PC-3 (cell line): ENCODE data around the gene SMCO4. TPM values are rescaled to one million over a fixed set of nuclear protein-coding genes. Genes with fewer than 3 reads are reported as not detected.

Experiments
- ATAC-seq: fragments of 200-7000 bp; cut with Tn5 transposase; 2 replicates; pipeline ENCODE4 v1.9.1; 2020; ENCODE audit warnings: mild to moderate bottlenecking, moderate library complexity
- BruUV-seq: library from RNA; stranded (reverse); fragments of 400-500 nt; replicated peaks from 2 replicates; lab custom pipeline; 2021; lab: Mats Ljungman, UMichigan
- CTCF ChIA-PET: fragments of 300-600 bp; sonication (Branson Sonifier 250); formaldehyde crosslinking; loops from one replicate; lab custom pipeline; 2022; ENCODE audit warnings: antibody characterized with exemption; lab: Charles Lee
- POLR2A ChIA-PET: fragments of 300-600 bp; sonication (Branson Sonifier 250); formaldehyde crosslinking; loops from one replicate; lab custom pipeline; 2022; ENCODE audit warnings: antibody characterized with exemption; ENCODE audit not compliant: unreplicated experiment; lab: Charles Lee
- DNase-seq: peaks from one replicate; pipeline ENCODE4 v3.0.0-alpha.2; 2015
- H2AFZ ChIP-seq: fragments of 300-600 bp; sonication (generic); 2 replicates; pipeline ENCODE4 v1.6.0; 2016; ENCODE audit warnings: antibody characterized with exemption, low read length
- H3F3A ChIP-seq: fragments of 300-600 bp; sonication (generic); one replicate; pipeline ENCODE4 v1.6.0; 2017; ENCODE audit warnings: antibody characterized with exemption, low read length, control low read depth, mild to moderate bottlenecking; ENCODE audit not compliant: unreplicated experiment
- H3K27ac ChIP-seq: fragments of 300-600 bp; sonication (generic); 2 replicates; pipeline ENCODE4 v1.5.1; 2016; ENCODE audit warnings: mild to moderate bottlenecking, low read length
- H3K27me3 ChIP-seq: fragments of 300-600 bp; sonication (generic); 2 replicates; pipeline ENCODE4 v1.6.1; 2016; ENCODE audit warnings: low read length, mixed read lengths
- H3K36me3 ChIP-seq: fragments of 300-600 bp; sonication (generic); 2 replicates; pipeline ENCODE4 v1.6.1; 2016; ENCODE audit warnings: low read depth, mixed run types, low read length, mixed read lengths
- H3K4me1 ChIP-seq: fragments of 300-600 bp; sonication (generic); 2 replicates; pipeline ENCODE4 v1.5.1; 2016; ENCODE audit warnings: low read length; ENCODE audit not compliant: insufficient read depth
- H3K4me2 ChIP-seq: fragments of 300-600 bp; sonication (generic); 2 replicates; pipeline ENCODE4 v1.6.0; 2016; ENCODE audit warnings: low read length
- H3K4me3 ChIP-seq: fragments of 300-600 bp; sonication (generic); 2 replicates; pipeline ENCODE4 v1.5.1; 2016; ENCODE audit warnings: mild to moderate bottlenecking, low read length, mixed read lengths
- H3K79me2 ChIP-seq: fragments of 300-600 bp; sonication (generic); 2 replicates; pipeline ENCODE4 v1.6.1; 2017; ENCODE audit warnings: low read length, mixed read lengths
- H3K9ac ChIP-seq: fragments of 300-600 bp; sonication (generic); 2 replicates; pipeline ENCODE4 v1.6.0; 2016; ENCODE audit warnings: mild to moderate bottlenecking, low read length
- H3K9me2 ChIP-seq: fragments of 300-600 bp; sonication (generic); replicated peaks from 2 replicates; pipeline ENCODE4 v1.6.1; 2016; ENCODE audit warnings: mixed run types, low read length, mixed read lengths
- H3K9me3 ChIP-seq: fragments of 300-600 bp; sonication (generic); 2 replicates; pipeline ENCODE4 v1.6.1; 2016; ENCODE audit warnings: low read length, mixed read lengths
- H4K20me1 ChIP-seq: fragments of 300-600 bp; sonication (generic); 2 replicates; pipeline ENCODE4 v1.6.1; 2016; ENCODE audit warnings: low read length, mixed read lengths
- CTCF ChIP-seq: fragments of 300-600 bp; sonication (generic); conservative IDR thresholded peaks from 2 replicates; pipeline ENCODE4 v1.5.1; 2017; ENCODE audit warnings: antibody characterized with exemption, low read depth, mild to moderate bottlenecking, low read length
- EZH2 ChIP-seq: fragments of 300-600 bp; sonication (generic); IDR thresholded peaks from one replicate; pipeline ENCODE4 v1.6.1; 2017; ENCODE audit warnings: antibody characterized with exemption, mild to moderate bottlenecking, low read length; ENCODE audit not compliant: unreplicated experiment
- EZH2phosphoT487 ChIP-seq: fragments of 300-600 bp; sonication (generic); IDR thresholded peaks from 2 replicates; pipeline ENCODE4 v1.6.1; 2018; ENCODE audit warnings: mild to moderate bottlenecking, antibody characterized with exemption, low read length, borderline replicate concordance
- intact Hi-C: fragments of 100-400 bp; cut with micrococcal nuclease; formaldehyde crosslinking; loops from 2 replicates; pipeline ENCODE4 v1.9.0; 2023
- total RNA-seq: library from RNA; depleted of rRNA; stranded (reverse); fragments of >200 nt; gene quantifications from 2 replicates; pipeline ENCODE4 v1.2.3, GENCODE V29; 2014

Gene SMCO4
- total RNA-seq, 1 experiment from 2014 or later = 23.0 TPM

DNA sequence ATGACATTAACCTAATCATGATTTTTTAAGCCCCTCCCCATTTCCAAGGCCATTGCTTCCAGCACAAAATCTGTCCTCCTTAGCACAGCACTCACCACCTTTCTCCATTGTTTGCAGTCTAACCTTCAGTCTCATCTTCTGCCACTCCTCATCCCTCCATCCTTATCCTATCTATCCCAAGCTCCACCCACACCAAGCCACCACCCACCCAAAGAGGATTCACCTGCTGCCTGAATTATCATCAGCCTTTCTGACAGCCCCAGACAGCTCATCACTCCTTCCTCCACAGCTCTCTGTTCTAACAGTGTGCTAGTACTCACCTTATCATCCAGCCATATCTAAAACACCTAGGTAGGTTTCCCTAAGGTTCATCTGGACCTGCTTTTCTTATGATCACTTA, 20.7 kb upstream of the SMCO4 start:
- Histone ChIP-seq H2AFZ (no peak overlapping the region), H3K36me3 (no peaks in the 10 kb centered on the region), H3F3A (no peaks in the 10 kb centered on the region), H3K27me3 (no peaks in the 10 kb centered on the region), H3K27ac (no peak overlapping the region), H3K4me1 (peaks cover 9% of the 10 kb centered on the region; the same call in 1 of the 2 replicates), H3K4me2 (no peak overlapping the region), H3K9me2 (no peaks in the 10 kb centered on the region), H3K4me3 (no peak overlapping the region), H3K9me3 (no peaks in the 10 kb centered on the region), H4K20me1 (no peaks in the 10 kb centered on the region), H3K79me2 (no peaks in the 10 kb centered on the region), H3K9ac (no peak overlapping the region)
- intact Hi-C loops = no loop called here
- DNase-seq (no peak), ATAC-seq (no peak)
- TF ChIP-seq EZH2 = no peak
- BruUV-seq = no TSS peak
- CTCF ChIA-PET = no interaction called here
- POLR2A ChIA-PET = no interaction called here

GRCh38 chr11:93560199-93560932, 17.2 kb upstream of the SMCO4 start:
- ATAC-seq (no peak), DNase-seq (no peak)
- no peaks in the 10 kb centered on the region for H3K9me2 ChIP-seq
- no peaks in the 10 kb centered on the region for H4K20me1 ChIP-seq
- H3K4me3 ChIP-seq = no peak overlapping the region
- H3K27ac ChIP-seq = no peak overlapping the region
- no peaks in the 10 kb centered on the region for H3K36me3 ChIP-seq
- TF ChIP-seq CTCF (no peak), EZH2 (no peak), EZH2phosphoT487 (no peak)
- peaks cover 16% of the 10 kb centered on the region for H3K27me3 ChIP-seq
- H3K4me1 ChIP-seq = no peaks in the 10 kb centered on the region
- no peak overlapping the region for H3K4me2 ChIP-seq
- intact Hi-C loops = no loop called here
- no TSS peak for BruUV-seq
- H3K9ac ChIP-seq = no peak overlapping the region
- H3K9me3 ChIP-seq = no peaks in the 10 kb centered on the region
- H3K79me2 ChIP-seq = no peaks in the 10 kb centered on the region
- no peaks in the 10 kb centered on the region for H3F3A ChIP-seq
- H2AFZ ChIP-seq = no peak overlapping the region
- POLR2A ChIA-PET = no interaction called here
- CTCF ChIA-PET = no interaction called here

DNA sequence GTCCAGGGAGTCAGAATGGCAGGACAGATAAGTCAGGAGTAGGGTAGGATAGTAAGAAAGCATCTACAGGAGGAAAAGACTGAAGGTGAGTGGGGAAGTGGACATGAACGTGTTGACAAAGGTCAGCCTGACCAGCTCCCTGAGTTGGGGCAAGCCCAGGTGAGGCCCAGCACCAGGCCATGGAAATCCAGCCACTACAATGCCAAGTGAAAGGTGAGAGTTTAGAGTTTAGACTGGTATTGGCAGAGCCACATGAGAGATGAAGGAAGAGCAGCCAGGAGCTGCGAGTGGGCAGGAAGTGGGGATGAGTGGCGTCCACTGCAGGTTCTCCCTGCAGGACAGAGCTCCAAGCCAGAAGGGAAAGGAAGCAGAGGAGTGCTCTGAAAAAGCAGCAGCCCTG, 16.5 kb upstream of the SMCO4 start:
- BruUV-seq = no TSS peak

More for the DNA sequence above, 16.5 kb upstream of the SMCO4 start:
- ChIA-PET CTCF (no interaction called here), POLR2A (no interaction called here)
- H3K27ac ChIP-seq = no peak overlapping the region
- no peaks in the 10 kb centered on the region for H3K9me2 ChIP-seq
- DNase-seq (no peak), ATAC-seq (no peak)
- TF ChIP-seq EZH2 = no peak
- TF ChIP-seq CTCF = no peak
- TF ChIP-seq EZH2phosphoT487 = no peak
- intact Hi-C loops = no loop called here
- H2AFZ ChIP-seq = no peak overlapping the region
- H3K9ac ChIP-seq = no peak overlapping the region
- no peaks in the 10 kb centered on the region for H4K20me1 ChIP-seq
- H3K36me3 ChIP-seq = no peaks in the 10 kb centered on the region
- H3K4me2 ChIP-seq = no peak overlapping the region
- no peaks in the 10 kb centered on the region for H3F3A ChIP-seq
- no peaks in the 10 kb centered on the region for H3K9me3 ChIP-seq
- H3K27me3 ChIP-seq = peaks cover 22% of the 10 kb centered on the region
- no peak overlapping the region for H3K4me3 ChIP-seq
- no peaks in the 10 kb centered on the region for H3K79me2 ChIP-seq
- no peaks in the 10 kb centered on the region for H3K4me1 ChIP-seq
